ENCODE data around the gene MTG2. TPM values are rescaled to one million over a fixed set of nuclear protein-coding genes. Genes with fewer than 3 reads are reported as not detected.

Gene MTG2
- total RNA-seq, 1 donor from 2014 or later: 26.6 TPM

DNA sequence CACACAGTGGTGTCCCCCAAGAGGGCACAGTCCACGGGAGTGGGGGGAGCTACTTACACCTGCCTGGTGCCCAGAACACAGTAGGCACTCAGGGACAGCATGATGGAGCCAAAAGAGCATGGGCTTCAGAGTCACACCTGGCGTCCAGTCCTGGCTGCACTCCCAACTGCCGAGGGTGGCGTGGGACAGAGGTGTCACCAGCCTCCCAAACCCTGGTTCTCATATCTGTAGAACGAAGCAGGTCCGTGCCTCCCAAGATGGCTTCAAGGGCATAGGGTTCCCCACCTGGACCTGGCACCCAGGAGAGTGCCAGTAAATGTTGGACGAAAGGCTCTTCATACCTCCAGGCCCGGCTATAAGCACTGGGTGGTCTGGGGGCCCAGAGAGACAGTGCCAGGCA, 28.4 kb downstream of the MTG2 start:
- DNase-seq (ENCODE audit: low spot score): no peak

DNA sequence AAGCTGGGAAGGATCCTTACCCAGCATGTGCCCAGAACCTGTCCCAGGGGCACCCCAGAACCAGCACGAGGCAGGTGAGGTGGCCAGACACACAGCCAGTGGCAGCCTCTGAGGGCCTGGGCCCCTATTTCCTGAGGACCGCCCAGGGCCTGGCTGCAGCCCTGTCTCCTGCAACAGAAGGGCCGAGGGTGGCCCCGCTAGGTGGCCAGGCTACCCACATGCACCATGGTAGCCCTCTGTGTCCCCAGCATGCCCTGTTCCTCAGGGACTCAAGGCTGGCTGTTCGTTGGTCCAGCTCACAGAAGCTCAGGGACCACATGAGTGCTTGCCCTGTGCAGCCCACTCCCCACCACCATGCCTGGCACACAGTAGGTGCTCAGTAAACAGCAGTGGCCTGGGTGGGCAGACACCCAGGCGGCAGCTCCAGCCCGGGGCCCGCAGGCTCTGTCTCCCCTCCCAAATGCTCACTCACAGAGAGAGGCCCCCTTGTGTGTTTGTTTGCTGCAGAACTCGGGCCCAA, 29.0 kb downstream of the MTG2 start:
- no peak for DNase-seq (ENCODE audit: low spot score)
- intact Hi-C loops (cut with DNase I): no loop called here

More for the DNA sequence above, 28.4 kb downstream of the MTG2 start:
- intact Hi-C loops (cut with DNase I): no loop called here

DNA sequence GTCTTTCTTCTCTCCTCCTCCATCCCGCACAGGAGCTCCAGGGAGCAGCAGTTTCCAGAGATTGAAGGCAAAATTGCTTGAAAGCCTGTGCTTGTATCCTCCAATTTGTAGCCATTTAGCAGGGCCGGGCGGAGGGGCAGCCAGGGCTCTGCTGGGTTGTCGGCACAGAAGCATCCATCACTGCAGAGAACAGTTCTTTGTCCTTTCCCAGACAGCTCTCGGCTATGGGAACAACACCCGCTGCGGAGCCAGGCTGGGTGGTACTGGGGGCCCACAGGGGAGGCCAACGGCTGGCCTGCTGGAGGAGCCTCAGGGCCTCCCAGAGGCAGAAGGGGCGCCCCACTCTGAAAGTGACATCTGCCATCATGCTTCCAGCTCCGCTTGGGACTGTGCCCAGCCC, 29.5 kb downstream of the MTG2 start:
- no peak for DNase-seq (ENCODE audit: low spot score)
- intact Hi-C loops (cut with DNase I): no loop called here

DNA sequence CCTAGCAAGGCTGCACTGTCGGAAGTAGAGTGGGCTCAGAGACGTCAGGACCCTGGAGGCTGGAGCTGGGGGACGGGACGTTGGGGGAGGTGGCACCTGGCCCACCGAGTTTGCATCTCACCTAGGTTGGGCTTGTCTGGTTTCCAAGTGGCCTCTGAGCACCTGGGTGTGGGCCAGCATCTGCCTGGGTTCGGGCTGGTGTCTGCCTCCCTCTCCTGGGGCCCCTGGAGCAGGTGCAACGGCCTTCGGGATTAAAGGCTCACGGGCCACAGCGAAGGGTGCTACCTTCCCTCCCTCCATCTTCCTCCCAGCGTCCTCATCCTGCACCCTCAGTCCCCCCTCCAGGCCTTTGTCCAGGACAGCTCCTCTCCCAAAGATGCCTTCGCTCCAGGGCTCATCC, 31.2 kb downstream of the MTG2 start:
- DNase-seq (ENCODE audit: low spot score): no peak
- intact Hi-C loops (cut with DNase I): no loop called here

DNA sequence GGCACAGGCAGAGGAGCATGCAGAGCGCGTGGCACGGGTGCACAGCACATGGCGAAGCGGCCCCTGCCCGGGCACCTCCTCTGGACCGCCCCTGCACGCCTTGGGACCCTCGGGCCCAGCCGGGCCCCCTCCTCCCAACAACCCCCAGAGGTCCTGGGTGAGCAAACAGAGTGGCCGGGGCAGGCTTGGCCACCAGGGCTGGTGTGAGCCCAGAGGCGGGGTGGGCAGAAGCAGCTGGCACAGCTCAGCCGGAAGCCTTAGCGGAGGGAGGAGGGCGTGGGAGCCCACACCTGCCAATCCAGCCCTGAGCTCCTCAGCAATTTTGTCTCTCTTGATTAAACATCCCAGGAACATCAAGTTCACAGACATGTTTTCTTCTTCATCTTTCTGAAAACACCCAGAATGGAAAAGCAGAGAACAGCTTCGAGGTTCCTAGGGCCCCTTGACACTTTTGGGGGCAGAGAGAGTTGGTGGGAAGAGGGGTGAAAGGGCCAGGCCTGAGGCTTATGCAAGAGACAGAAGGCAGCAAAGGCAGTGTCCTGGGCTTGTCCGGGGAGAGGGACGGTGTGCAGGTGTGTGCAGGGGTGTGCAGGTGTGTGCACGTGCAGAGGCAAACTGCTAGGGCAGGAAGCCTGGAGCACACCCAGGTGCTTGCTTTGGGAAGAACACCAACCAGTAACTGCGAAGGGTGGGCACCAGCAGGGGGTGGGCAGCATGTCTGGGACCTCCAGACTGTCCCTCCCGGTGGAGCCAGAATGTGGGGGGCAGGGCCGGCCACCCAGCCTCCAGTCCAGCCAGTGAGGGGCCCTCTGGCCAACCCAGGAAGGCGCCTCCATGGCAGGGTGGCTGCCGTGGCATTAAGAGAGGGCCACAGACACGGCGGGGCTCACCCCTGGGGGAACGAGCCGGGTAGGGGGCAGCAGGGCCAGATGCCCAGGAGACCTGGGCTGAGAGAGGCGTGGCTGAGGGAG, 32.5 kb downstream of the MTG2 start:
- DNase-seq (ENCODE audit: low spot score): no peak
- intact Hi-C loops (cut with DNase I): no loop called here

DNA sequence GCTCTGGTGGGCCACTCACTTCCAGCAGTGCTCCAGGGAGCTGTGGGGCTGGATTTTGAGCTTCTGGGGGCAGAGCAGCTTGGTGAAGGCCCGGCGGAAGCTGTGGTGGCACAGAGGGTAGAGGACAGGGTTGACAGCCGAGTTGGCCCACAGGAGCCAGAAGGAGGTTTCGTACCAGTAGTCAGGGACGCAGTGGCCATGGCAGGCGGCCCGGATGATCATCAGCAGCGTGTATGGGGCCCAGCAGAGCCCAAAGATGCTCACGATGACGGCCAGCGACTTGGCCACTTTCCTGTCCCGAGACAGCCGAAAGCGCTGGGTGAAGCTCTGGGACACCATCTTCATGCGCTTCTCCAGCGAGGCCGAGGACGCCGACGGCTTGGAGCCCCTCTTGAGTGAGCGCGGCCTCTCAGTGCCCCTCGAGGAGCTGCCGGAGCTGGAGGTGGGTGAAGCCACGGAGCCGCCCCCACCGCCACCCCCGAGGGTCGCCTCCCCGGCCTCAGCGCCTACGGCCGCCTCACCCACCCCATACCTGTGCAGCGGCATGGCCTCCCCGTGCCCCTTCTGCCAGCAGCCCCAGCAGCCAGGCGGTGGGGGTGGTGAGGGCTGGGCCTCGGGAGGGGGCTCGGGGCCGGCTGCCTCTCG, 33.3 kb downstream of the MTG2 start:
- no peak for DNase-seq (ENCODE audit: low spot score)
- intact Hi-C loops (cut with DNase I): no loop called here

DNA sequence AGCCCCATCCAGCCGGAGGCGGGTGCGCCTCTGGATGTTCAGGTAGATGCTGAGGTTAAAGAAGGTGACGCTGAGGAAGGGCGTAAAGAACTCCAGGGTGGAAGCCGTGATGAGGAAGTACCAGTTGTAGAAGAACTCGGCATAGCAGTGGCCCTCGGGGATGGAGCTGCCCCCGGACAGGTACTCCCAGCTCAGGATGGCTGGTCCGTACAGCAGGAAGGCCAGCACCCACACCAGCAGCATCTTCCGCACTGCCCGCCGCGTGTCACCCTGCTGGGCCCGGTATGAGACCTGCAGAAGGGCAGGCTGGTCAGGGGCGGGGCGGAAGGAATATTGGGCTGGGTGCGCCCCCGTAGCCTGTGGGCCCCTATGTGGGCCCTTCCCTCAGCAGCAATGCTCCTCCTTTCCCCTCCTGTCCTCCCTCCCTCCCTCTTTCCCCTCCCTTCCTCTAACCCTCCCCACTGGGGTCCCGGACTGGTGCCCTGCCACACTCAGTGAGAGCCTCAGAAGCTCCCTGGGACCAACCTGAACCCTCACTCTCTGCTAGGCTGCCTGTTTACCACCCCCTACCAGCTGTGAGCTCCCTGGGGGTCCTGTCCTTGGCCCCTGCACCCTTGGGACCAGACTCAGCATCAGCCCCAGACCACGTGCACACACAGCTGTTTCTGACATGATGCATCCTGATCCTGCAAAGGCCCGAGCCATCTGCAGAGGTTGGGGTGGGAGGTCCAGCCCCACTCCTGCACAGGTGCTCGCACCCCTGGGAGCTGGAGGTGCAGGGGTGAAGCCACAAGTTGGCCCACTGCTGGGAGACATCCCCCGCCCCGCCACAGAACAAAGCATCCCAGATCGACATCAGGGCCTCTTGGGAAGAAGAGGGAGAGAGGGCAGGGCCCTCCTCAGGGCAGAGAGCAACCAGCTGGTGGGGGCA, 34.1 kb downstream of the MTG2 start:
- DNase-seq (ENCODE audit: low spot score): no peak
- intact Hi-C loops (cut with DNase I): no loop called here

DNA sequence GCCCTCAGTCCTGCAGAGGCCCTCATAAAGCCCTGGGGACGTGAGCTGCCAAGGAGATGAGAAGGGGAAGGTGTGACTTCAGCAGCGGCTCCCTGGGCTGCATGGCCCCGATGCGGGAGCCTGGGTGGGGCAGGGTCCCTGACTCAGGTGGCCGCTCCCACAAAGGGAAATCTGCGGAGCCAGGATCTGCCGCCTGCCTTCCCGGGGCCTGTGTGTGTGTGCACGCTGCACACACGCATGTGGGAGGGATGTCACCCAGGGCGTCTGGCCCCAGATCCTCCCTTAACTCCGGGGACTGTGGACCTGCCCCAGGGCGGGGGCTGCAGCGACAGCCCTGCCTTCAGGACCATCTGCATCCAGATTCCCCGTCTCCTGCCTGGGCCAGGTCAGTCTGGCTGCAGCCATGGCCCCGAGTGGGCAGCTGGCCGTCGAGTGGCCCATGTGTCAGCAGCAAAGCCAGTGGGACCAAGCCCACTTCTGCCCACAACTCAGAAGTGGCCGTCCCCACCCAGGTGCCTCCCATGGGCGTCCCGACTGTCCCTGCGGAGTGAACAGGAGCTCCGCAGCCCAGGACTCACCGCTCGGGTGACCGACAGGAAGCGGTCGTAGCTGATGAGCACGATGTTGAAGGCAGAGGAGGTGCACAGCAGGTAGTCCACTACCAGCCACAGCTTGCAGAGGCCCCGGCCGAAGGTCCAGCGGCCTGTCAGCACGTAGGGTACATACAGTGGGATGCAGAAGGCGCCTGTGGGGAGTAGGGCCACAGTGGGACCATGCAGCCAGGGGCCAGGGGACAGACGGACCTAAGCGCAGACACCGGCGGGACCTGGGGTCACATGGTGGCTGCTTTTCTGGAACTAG, 35.3 kb downstream of the MTG2 start:
- intact Hi-C loops (cut with DNase I): no loop called here
- no peak for DNase-seq (ENCODE audit: low spot score)

DNA sequence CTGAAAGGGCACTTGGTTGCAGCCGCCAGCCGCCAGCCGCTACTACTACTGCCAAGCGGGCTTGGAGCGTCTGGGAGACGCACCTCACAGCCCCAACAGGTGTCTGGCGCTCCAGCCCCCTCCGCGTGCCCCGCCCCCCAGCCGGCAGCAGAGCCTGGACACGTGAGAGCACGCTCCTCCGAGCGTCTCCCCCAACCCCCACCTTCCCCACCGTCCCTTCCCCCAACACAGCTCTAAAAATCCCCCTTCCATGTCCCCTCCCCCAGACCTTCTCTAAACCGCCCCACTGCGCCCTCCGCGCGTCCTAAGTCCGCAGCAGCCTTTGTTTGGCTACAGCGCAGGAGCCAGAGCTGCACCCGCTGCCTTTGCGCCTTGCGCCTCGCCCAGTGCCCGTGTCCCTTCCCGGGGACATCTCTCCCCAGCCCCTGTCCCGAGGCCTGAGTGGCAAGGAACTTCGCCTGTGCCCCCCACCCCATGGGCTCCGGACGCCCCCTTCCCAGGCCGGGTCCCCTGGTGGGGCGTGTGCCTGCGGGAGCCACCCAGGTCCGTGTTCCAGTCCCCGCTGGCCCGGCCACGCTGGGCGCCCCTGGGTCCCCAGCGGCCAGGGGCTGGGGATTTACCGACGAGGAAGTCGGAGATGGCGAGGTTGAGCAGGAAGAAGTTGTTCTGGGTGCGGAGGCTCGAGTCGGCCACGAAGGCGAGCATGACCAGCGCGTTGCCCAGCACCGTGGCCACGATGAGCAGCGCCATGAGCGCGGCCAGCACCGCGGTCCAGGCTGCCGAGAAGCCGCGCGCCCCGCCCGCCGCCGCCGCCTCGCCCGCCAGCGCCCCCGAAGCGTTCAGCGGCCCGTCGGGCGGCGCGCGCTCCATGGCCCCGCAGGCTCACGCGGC, 36.5 kb downstream of the MTG2 start:
- intact Hi-C loops (cut with DNase I): no loop called here
- no peak for DNase-seq (ENCODE audit: low spot score)

DNA sequence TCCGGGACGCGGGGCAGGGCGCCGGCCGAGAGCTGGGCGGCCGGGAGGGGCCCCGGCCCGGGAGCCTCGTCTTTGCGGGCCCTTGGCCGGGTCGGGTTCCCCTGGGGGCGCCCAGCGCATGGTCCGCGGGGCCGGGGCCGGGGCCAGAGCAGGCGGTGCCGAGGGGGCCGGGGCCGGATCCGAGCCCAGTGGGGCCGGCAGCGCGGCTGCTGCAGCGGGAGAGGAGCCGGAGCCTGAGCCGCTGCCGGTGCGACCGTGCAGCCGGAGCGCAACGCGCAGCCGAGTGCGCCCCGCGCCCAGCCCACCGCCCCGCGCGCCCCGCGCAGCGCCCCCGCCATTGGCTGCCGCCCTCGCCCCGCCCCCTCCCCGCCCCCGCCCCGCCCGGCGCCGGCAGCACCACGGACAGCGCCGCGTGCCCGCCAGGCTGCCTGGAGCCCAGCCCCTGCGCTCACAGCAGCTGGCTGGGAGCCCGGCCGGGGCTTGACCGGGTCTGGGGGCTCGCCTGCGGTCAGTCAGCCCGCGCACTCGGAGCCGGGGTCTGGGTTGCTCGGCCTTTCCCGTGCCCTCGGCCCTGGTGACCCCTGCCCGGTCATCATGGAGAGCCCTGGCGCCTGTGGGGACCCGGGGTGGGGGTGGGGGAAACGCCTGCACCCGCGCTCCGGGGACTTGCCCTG, 37.3 kb downstream of the MTG2 start, which contains the start of gene HRH3:
TSS of gene HRH3 (minus strand) at position 287 of the 674 bp plus-strand sequence. CDS start 308 bp downstream, outside the sequence.
- DNase-seq (ENCODE audit: low spot score): no peak
- intact Hi-C loops (cut with DNase I): no loop called here

DNA sequence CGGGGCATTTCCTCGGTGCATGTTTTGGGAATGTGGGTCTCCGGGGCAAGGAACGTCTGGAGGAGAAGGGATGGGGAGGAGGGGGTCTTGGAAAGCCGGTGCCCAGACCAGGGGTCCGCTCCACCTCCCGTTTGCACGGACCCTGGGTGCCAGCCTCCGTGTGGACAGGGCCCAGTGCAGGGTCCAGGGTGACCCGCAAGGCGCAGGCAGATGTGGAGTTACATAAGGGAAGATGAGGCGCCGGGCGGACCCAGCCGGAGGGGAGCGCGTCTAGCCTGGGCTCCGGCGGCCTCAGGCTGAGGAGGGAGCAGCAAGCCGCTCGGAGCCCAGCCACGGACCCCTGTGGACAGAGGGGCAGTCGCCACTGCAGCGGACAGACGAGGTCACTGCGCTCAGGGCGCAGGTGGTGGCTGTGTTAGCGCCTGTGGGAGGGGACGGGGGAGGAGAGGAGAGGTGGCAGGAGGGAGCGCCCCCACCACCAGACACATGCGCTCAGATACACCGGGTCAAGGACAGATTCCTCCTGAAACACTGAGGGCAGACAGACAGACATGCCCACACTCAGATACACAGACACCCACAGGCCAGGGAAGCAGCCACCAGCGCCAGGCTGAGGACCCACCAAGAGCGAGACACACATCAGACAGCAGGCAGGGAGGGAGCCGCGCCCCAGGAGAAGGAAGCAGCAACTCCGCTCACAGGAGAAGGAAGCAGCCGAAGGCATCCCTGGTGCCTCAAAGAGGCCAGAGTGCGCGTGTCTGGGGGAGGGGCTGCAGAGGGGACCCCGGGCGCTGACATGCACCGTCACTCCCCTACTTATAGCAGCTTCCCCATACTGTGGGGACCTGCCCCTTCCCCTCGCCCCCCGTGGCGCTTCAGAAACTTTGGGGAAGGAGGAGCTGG, 38.1 kb downstream of the MTG2 start:
- intact Hi-C loops (cut with DNase I): no loop called here
- no peak for DNase-seq (ENCODE audit: low spot score)

DNA sequence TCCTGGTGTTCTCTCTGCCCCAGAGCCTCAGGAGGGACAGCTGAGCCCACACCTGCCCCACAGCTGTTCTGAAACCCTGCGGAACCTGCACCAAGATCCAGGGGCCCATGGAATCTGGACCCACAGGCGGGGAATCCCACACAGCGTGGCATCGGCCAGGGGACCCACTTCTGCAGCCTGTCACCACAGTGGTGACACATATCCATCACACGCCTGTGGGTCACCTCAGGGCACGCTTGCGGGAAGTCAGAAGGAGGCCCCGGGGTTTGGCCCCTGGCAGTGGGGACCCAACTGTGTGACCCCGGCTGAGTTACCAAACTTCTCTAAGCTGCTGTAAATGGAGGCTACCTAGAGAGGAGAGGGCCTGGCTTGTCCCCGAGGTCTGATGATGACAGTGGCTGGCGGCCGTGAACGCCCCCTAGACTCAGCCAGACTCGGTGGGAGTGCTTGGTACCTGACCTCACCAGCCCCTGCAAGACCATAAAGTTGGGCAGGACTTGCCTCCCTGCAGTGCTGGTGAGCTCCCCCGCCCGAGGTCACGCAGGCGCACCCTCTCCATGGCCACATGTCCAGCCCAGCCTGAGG, 39.5 kb downstream of the MTG2 start:
- DNase-seq (ENCODE audit: low spot score): no peak
- intact Hi-C loops (cut with DNase I): no loop called here

DNA sequence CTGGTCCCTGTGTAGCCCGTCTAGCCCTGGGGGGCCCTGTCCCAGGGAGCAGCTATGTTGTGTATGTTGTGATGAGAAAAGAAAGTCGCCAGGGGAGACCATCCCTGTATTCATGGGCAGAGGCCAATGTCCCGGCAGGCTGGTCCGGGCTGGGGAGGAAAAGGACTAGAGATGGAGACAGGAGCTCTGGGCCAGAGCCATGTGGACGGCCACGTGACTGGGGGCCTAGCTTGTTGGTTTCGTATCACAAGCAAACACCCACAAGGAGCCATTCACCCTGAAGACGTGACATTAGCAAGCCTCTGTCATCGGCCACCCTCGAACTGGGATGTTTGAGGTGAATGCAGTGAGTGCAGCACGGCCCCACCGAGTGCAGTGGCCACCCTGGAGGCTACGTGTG, 40.1 kb downstream of the MTG2 start:
- intact Hi-C loops (cut with DNase I): no loop called here
- DNase-seq (ENCODE audit: low spot score): no peak

DNA sequence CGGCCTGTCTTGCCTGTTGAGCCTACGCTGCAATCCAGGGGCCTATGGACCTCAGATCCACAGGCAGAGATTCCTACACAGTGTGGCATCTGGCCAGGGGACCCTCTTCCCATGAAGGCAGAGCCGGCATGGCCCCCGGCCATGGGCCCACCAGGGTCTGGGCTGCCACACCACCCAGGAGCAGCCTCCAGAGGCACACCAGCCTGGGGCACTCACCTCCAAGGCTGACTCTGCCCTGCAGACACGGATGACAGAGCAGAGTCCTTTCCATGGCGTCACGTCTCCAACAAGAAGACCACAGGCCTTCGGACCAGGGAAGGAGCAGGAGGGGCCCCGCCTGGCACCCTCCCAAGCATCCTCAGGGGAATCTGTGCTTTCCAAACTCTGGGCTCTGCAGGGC, 40.7 kb downstream of the MTG2 start:
- DNase-seq (ENCODE audit: low spot score): no peak
- intact Hi-C loops (cut with DNase I): no loop called here

DNA sequence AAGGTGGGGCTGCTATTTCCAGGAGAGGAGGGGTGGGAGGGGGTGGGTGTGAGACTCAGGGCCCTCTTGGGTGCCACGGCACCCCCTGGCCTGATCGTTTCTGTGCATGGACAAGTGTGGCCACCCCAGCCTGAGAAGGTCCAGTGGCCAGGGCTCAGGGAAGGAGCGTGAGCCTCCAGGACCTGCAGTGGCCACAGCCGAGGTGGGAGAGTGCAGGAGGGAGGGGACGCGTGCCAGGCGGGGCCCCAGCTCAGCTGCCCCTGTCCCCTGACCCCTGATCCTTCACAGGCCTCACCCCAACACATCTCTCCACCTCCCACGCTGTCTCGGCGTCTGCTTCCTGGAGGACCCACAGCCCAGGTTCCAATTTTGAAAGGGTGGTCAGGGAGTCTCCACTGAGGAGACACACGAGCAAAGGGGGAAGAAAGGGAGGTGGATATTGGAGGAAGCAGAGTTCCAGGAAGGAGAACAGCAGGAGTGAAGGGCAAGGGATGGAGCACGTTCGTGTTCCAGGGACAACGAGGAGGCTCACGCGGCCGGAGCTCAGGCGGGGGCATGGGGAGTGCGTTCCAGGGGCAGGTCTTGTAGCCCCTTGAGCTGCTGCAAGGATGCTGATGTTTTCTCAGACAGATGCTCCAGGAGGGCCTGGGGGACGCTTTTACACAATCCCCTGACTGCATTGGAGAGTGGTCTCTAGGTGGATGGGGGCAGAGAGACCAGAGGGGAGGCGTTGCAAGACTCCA, 41.5 kb downstream of the MTG2 start:
- intact Hi-C loops (cut with DNase I): no loop called here

More for the DNA sequence above, 41.5 kb downstream of the MTG2 start:
- DNase-seq (ENCODE audit: low spot score): no peak
